IgD-negative memory B cell (primary cell): ENCODE measurements around the gene CDS2. TPM values are rescaled to one million over a fixed set of nuclear protein-coding genes. Genes with fewer than 3 reads are reported as not detected.

ENCODE experiments used
- H3K27ac Mint-ChIP-seq, 3 donors: one replicate each; pipeline ENCODE4 v1.8.0; 2020 to 2022; ENCODE audit warnings: mild to moderate bottlenecking in 3 of 3, mixed read lengths in 3 of 3, moderate library complexity in 1 of 3
- H3K27me3 Mint-ChIP-seq: one replicate; pipeline ENCODE4 v1.8.0; 2021; ENCODE audit warnings: mixed read lengths
- H3K36me3 Mint-ChIP-seq: one replicate; pipeline ENCODE4 v1.8.0; 2020; ENCODE audit warnings: mild to moderate bottlenecking, mixed read lengths
- H3K4me1 Mint-ChIP-seq, 3 donors: one replicate each; pipeline ENCODE4 v1.8.0; 2020 to 2022; ENCODE audit warnings: mixed read lengths in 3 of 3, mild to moderate bottlenecking in 1 of 3
- H3K4me3 Mint-ChIP-seq, 4 donors: one replicate each; pipeline ENCODE4 v1.8.0; 2020 to 2022; ENCODE audit warnings: mild to moderate bottlenecking in 4 of 4, mixed read lengths in 4 of 4, moderate library complexity in 3 of 4
- H3K9me3 Mint-ChIP-seq, 3 donors: one replicate each; pipeline ENCODE4 v1.8.0; 2020 to 2021; ENCODE audit warnings: mixed read lengths in 3 of 3, mild to moderate bottlenecking in 1 of 3
- polyA plus RNA-seq: library from polyadenylated mRNA; unstranded; fragments of 300-500 nt; fragmentation: Illumina TruSeq; gene quantifications from one replicate; pipeline ENCODE4 v1.2.3, GENCODE V29; 2021

Gene CDS2
- polyA plus RNA-seq, 1 donor from 2014 or later, result 42.3 TPM

- no peak overlapping the region for H3K4me3 Mint-ChIP-seq
- H3K27ac Mint-ChIP-seq, result peak overlapping the region in 2 of 3 donors; percentile 19 to 31
- H3K9me3 Mint-ChIP-seq, result no peaks in the 10 kb centered on the region
- peaks cover 9 to 12% (median 10%) of the 10 kb centered on the region in 3 donors for H3K4me1 Mint-ChIP-seq
- no peaks in the 10 kb centered on the region for H3K27me3 Mint-ChIP-seq
- peaks cover 2% of the 10 kb centered on the region for H3K36me3 Mint-ChIP-seq
Observed at GRCh38 chr20:5100684-5101347, 26.0 kb upstream of the CDS2 start.

DNA sequence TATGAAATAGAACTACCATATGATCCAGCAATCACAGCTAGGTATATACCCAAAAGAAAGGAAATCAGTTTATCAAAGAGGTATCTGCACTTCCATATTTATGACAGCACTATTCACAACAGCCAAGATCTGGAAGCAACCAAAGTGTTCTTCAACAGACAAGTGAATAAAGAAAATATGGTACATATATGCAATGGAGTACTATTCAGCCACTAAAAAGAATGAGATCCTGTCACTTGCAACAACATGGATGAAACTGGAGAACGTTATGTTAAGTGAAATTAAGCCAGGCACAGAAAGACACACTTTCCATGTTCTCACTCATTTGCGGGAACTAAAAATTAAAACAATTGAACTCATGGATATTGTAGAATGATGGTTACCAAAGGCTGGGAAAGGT lies 22.3 kb upstream of the CDS2 start:
- Mint-ChIP-seq H3K4me3 (no peak overlapping the region), H3K27me3 (no peaks in the 10 kb centered on the region), H3K4me1 (peaks cover 9 to 12% (median 10%) of the 10 kb centered on the region in 3 donors), H3K36me3 (peaks cover 2% of the 10 kb centered on the region), H3K27ac (no peak overlapping the region), H3K9me3 (no peaks in the 10 kb centered on the region)

DNA sequence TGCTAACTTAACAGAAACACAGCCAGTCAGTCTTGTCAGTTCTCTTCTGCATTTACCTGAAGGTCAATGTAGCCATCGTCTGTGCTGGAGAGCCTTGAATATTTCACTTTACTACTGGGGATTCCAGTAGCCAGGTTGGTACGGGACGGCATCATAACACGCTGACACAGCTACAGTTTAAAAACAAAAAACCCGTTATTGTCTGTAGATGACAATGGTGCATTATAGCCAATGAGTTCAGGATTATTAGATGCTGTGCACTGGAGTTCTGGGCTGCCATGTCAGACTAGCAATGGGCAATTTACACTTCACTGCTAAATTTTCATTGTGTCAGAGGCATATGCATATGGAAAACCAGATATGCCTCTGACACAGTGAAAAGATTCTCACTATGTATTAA lies 17.5 kb upstream of the CDS2 start:
- H3K36me3 Mint-ChIP-seq, result no peaks in the 10 kb centered on the region
- H3K4me3 Mint-ChIP-seq, result peak overlapping the region in 1 of 4 donors; percentile 4
- H3K9me3 Mint-ChIP-seq, result no peaks in the 10 kb centered on the region
- no peaks in the 10 kb centered on the region for H3K27me3 Mint-ChIP-seq
- H3K4me1 Mint-ChIP-seq, result peaks cover 9 to 21% (median 12%) of the 10 kb centered on the region in 3 donors
- no peak overlapping the region for H3K27ac Mint-ChIP-seq

DNA sequence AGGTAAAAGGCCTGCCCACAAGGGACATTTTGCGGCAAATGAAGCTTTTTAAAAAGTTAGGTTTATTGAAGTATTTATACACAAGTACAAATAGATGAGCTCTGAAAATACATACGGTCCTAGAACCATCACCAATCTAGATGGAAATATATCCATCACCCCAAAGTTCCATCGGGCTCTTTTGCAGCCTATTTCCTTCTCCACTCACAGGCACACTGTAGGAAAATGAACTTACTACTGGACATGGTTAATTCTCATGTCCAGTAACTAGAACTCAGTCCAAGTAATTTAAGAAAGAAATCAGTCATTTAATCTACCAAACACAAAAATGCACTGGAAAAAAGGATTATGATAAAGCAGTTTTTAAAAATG lies 13.2 kb upstream of the CDS2 start:
- Mint-ChIP-seq H3K36me3 (peaks cover 3% of the 10 kb centered on the region), H3K4me3 (peak overlapping the region; percentile 93 to 98 (median 94)), H3K27me3 (no peaks in the 10 kb centered on the region), H3K4me1 (peaks cover 16 to 26% (median 18%) of the 10 kb centered on the region in 3 donors), H3K9me3 (no peaks in the 10 kb centered on the region), H3K27ac (peak overlapping the region; percentile 93 to 96 (median 94))

DNA sequence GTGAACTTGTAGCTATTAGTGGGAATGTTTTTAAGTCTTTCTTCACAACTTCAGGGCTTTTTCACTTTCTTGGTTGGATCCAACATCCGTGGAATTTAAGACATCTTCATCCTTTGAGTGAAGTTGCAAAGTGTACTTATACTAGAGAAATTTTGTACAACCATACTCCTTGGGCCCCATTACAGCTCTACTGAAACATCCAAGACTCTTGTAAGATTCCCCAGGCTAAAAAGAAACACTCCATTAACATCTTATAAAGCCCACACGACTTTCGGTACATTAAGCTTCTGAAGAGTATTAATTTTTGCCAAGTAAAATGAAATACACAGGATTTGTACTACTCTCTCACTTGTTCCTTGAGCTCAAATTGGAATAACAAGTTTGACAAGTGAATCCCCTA lies 12.4 kb upstream of the CDS2 start:
- Mint-ChIP-seq H3K4me1 (peaks cover 18 to 31% (median 19%) of the 10 kb centered on the region in 3 donors), H3K27ac (peak overlapping the region in 1 of 3 donors; percentile 93)

GRCh38 chr20:5116875-5117274 lies 9.9 kb upstream of the CDS2 start:
- peaks cover 23 to 40% (median 26%) of the 10 kb centered on the region in 3 donors for H3K4me1 Mint-ChIP-seq
- no peaks in the 10 kb centered on the region for H3K9me3 Mint-ChIP-seq
- H3K4me3 Mint-ChIP-seq, result no peak overlapping the region
- no peaks in the 10 kb centered on the region for H3K27me3 Mint-ChIP-seq
- H3K27ac Mint-ChIP-seq, result no peak overlapping the region
- H3K36me3 Mint-ChIP-seq, result peaks cover 3% of the 10 kb centered on the region

More for the DNA sequence above, 12.4 kb upstream of the CDS2 start:
- no peaks in the 10 kb centered on the region for H3K9me3 Mint-ChIP-seq
- H3K4me3 Mint-ChIP-seq, result peak overlapping the region in 3 of 4 donors; percentile 2 to 93 (median 37)
- H3K27me3 Mint-ChIP-seq, result no peaks in the 10 kb centered on the region
- H3K36me3 Mint-ChIP-seq, result peaks cover 3% of the 10 kb centered on the region

DNA sequence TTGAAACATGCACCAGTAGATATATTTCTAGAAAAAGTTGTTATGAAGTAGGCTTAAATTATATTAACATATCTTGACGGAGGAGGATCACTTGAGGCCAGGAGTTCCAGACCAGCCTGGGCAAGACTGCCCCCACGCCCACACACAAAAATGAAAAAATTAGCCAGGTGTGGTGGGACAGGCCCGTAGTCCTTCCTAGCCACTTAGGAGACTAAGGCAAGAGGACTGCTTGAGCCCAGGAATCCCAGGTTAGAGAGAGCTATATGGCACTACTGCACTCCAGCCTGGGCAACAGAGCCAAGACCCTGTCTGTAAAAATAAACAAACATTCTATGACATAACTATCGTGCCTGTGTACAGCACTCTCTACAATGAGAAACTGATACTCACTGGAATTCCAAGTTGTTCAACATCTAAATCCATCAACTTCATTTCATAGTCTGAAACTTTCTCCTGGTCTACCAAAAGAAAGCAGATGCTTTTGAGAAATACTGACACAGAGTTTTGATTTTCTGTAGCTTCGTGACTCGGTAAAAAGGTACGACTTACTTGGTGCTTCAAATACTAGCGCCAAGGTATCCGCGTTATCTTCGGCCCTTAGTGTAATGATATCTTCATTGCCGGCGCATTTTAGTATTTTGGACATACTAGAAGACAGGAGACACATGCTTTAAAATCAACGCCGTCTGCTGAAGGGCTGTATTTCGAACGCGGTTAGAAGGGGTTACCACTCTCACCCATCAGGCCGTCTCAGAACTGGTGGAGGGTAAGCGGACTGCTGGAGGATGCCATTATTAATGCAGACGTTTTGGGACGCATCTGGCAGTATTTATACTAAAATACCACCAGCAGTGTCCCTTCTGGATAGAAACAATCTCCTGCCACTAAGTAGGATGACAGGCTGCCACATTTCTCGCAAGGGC lies 8.3 kb upstream of the CDS2 start:
- Mint-ChIP-seq H3K9me3 (no peaks in the 10 kb centered on the region), H3K36me3 (peaks cover 3% of the 10 kb centered on the region), H3K4me1 (peaks cover 17 to 27% (median 18%) of the 10 kb centered on the region in 3 donors), H3K4me3 (peak overlapping the region; percentile 87 to 98 (median 94)), H3K27me3 (no peaks in the 10 kb centered on the region), H3K27ac (peak overlapping the region in 2 of 3 donors; percentile 81 to 97)

DNA sequence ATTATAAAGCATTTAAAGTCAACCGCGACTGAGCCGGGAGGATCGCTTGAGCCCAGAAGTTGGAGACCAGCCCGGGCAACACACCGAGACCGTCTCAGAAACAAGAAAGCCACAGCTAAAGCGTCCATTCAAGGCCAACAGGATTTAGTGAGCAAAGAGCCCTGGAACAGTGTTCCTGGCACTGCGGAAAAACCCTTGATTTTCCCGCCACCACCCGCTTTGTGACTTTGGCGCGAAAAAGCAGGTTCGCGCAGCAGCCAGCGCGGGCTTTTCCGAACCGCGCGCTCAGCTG lies 7.7 kb upstream of the CDS2 start:
- H3K27ac Mint-ChIP-seq, result peak overlapping the region in 2 of 3 donors; percentile 81 to 97
- H3K4me3 Mint-ChIP-seq, result peak overlapping the region; percentile 87 to 98 (median 94)
- peaks cover 15 to 24% (median 18%) of the 10 kb centered on the region in 3 donors for H3K4me1 Mint-ChIP-seq
- H3K27me3 Mint-ChIP-seq, result no peaks in the 10 kb centered on the region
- H3K9me3 Mint-ChIP-seq, result no peaks in the 10 kb centered on the region
- H3K36me3 Mint-ChIP-seq, result peaks cover 3% of the 10 kb centered on the region

GRCh38 chr20:5119435-5120184 lies 7.2 kb upstream of the CDS2 start, which contains the start of gene PCNA:
PCNA (minus strand) TSS chr20:5119958; CDS start chr20:5119798, 160 bp downstream.
- no peaks in the 10 kb centered on the region for H3K27me3 Mint-ChIP-seq
- no peaks in the 10 kb centered on the region for H3K9me3 Mint-ChIP-seq
- H3K4me1 Mint-ChIP-seq, result peaks cover 15 to 24% (median 18%) of the 10 kb centered on the region in 3 donors
- H3K4me3 Mint-ChIP-seq, result peak within 1 kb of the TSS; percentile 87 to 98 (median 94)
- peak within 1 kb of the TSS; percentile 81 to 97 (median 84) for H3K27ac Mint-ChIP-seq
- peaks cover 3% of the 10 kb centered on the region for H3K36me3 Mint-ChIP-seq

DNA sequence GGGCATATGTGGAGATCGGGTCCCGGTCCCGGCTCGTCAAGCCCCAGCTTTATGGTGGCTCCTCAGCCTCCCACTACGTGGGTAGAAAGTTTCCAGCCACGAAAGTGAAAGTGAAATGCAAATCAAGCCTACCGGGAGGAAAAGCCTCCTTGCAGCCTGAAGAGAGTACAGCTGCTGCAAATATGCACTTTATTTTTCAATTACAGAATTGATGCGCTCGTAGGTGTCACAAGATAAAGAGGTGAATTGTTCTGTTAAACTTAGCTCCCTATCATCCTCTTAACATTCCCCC lies 6.7 kb upstream of the CDS2 start:
- H3K4me1 Mint-ChIP-seq, result peaks cover 15 to 21% (median 18%) of the 10 kb centered on the region in 3 donors
- H3K27ac Mint-ChIP-seq, result peak overlapping the region; percentile 81 to 97 (median 84)
- no peaks in the 10 kb centered on the region for H3K27me3 Mint-ChIP-seq
- H3K9me3 Mint-ChIP-seq, result no peaks in the 10 kb centered on the region
- peak overlapping the region; percentile 87 to 98 (median 94) for H3K4me3 Mint-ChIP-seq
- H3K36me3 Mint-ChIP-seq, result peaks cover 3% of the 10 kb centered on the region

DNA sequence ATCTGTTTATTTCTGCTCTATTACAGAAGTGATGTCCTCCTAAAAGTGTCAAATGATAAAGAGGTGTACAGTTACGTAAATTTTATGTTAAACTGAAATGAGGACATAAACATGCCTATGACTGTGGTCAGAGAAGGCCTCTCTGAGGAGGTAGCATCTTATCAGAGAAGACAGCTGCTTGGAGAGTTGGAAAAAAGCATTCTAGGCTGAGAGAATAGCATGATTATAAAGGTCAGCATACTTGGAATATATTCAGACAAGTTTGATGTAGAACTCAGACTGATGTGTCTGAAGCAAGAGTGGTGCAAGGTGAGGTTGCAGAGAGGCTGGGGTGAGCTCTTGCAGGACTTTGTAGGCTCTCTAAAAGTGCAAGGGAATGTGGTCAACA lies 3.9 kb upstream of the CDS2 start:
- H3K4me1 Mint-ChIP-seq, result peaks cover 23 to 30% (median 25%) of the 10 kb centered on the region in 3 donors
- H3K4me3 Mint-ChIP-seq, result peak overlapping the region in 1 of 4 donors; percentile 50
- H3K9me3 Mint-ChIP-seq, result no peaks in the 10 kb centered on the region
- no peaks in the 10 kb centered on the region for H3K36me3 Mint-ChIP-seq
- H3K27me3 Mint-ChIP-seq, result no peaks in the 10 kb centered on the region
- H3K27ac Mint-ChIP-seq, result no peak overlapping the region

- peaks cover 17 to 29% (median 25%) of the 10 kb centered on the region in 3 donors for H3K4me1 Mint-ChIP-seq
- H3K27ac Mint-ChIP-seq, result peak overlapping the region; percentile 74 to 94 (median 94)
- H3K9me3 Mint-ChIP-seq, result no peaks in the 10 kb centered on the region
- peaks cover 3% of the 10 kb centered on the region for H3K36me3 Mint-ChIP-seq
- H3K4me3 Mint-ChIP-seq, result peak overlapping the region; percentile 68 to 96 (median 92)
- H3K27me3 Mint-ChIP-seq, result no peaks in the 10 kb centered on the region
Observed at GRCh38 chr20:5127204-5127858, 523 bp downstream of the CDS2 start.

DNA sequence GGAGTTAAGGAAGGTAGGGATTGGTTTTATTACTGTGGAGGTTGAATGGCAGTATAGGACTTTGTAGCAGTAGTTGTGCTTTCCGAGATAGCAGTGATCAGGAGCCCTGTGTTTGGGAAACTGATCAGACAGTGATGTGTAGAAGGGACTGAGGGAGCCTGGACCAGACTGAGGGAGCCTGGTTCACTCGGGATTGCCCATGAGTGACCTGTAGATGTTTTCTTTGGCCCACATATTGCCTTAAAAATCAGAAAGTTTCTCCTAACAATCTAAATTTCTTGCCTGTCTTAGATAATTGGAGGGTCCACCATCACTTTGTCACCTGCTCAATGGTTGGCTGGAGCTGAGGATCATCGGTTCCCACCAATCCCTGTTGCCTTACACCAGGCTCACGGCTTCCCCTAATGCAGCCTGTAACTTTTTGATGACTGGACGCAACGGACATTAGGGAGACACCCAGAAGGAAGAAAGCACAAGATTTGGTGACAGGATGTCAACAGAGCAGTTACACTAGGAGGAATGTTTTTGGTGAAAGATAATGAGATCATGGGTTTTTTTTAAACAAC lies 1.1 kb downstream of the CDS2 start:
- peaks cover 17 to 29% (median 25%) of the 10 kb centered on the region in 3 donors for H3K4me1 Mint-ChIP-seq
- no peaks in the 10 kb centered on the region for H3K27me3 Mint-ChIP-seq
- H3K4me3 Mint-ChIP-seq, result peak overlapping the region; percentile 68 to 96 (median 92)
- H3K9me3 Mint-ChIP-seq, result no peaks in the 10 kb centered on the region
- H3K27ac Mint-ChIP-seq, result peak overlapping the region; percentile 74 to 94 (median 94)
- peaks cover 3% of the 10 kb centered on the region for H3K36me3 Mint-ChIP-seq

- no peaks in the 10 kb centered on the region for H3K9me3 Mint-ChIP-seq
Observed at GRCh38 chr20:5128886-5129285, 2.1 kb downstream of the CDS2 start.

More at GRCh38 chr20:5128886-5129285, 2.1 kb downstream of the CDS2 start:
- Mint-ChIP-seq H3K27ac (peak overlapping the region in 2 of 3 donors; percentile 42 to 51), H3K36me3 (peaks cover 3% of the 10 kb centered on the region), H3K27me3 (no peaks in the 10 kb centered on the region), H3K4me1 (peaks cover 17 to 29% (median 25%) of the 10 kb centered on the region in 3 donors), H3K4me3 (peak overlapping the region; percentile 1 to 68 (median 22))
